GM21529 (cell line): ENCODE measurements around the gene CHADL.
"Not testable (repeated sequence)": the region's sequence is repeated elsewhere in the genome, so short reads cannot be mapped to it uniquely, and the experiment has no call there.

Experiments used
- ATAC-seq: cut with Tn5 transposase; IDR thresholded peaks from one replicate; pipeline ENCODE4 v1.9.1; 2021; ENCODE audit not compliant: unreplicated experiment

The CHADL gene

GRCh38 chr22:41191467-41191866, 49.3 kb downstream of the CHADL start:
- no peak for ATAC-seq

GRCh38 chr22:41184679-41185078, 56.1 kb downstream of the CHADL start:
- no peak for ATAC-seq

GRCh38 chr22:41181349-41182241, 59.1 kb downstream of the CHADL start:
- ATAC-seq, result no peak

GRCh38 chr22:41180926-41181325, 59.8 kb downstream of the CHADL start:
- ATAC-seq, result no peak

GRCh38 chr22:41180362-41180761, 60.4 kb downstream of the CHADL start:
- not testable (repeated sequence) for ATAC-seq
